HG02571 (cell line): Measurements from ENCODE around the gene FAM162A.
"Not testable (repeated sequence)": the region's sequence is repeated elsewhere in the genome, so short reads cannot be mapped to it uniquely, and the experiment has no call there.

Source experiments
- ATAC-seq: cut with Tn5 transposase; IDR thresholded peaks from one replicate; pipeline ENCODE4 v1.9.1; 2021; ENCODE audit warnings: mild to moderate bottlenecking, moderate library complexity; ENCODE audit not compliant: unreplicated experiment

The FAM162A gene

DNA sequence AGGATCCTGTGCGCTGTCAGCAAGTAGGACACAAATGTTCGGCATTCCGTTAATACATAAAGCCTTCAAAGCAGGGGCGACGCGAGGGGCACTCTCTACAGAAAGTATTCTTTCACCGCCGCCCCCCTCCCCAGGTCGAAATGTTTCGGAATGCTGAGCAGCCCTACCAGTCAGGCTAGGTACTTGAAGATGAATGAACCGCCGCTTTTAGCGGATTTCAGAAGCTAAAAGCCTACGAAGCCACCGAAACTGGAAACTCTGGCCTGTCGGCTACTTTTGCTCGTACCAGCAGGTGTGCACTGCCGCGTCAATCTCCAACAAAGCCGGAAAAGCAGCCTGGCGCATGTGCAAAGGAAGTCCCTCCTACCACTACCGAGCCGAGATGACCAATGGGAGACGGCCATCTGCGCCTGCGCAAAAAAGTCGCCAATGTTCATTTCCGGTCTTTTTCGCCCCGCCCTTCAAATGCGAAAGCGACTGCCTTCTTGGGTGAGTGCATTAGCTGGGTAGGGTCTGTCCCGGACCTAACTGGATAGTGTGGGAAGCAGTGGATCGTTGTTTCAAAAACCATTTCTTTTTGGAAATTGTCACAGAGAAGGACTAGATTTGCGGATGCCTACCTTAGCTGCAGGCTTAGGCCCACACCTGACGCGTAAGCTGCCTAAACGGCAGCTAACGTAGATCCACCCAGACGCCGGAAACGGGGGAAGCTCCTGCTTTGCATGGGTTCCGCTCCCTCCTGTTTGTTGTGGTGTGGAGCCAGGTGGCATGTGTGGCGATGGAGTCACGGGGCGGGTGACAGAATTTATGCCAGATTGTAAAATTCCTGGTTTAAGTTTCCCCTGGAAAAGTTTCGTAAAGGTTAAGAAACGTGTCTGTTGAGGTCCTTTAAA is 32.0 kb downstream of the FAM162A start, which contains the start of gene WDR5B:
Gene WDR5B (minus strand): TSS at position 301 of the 893 bp plus-strand sequence. CDS start 534 bp downstream, outside the sequence.
- peak; percentile 87 for ATAC-seq

DNA sequence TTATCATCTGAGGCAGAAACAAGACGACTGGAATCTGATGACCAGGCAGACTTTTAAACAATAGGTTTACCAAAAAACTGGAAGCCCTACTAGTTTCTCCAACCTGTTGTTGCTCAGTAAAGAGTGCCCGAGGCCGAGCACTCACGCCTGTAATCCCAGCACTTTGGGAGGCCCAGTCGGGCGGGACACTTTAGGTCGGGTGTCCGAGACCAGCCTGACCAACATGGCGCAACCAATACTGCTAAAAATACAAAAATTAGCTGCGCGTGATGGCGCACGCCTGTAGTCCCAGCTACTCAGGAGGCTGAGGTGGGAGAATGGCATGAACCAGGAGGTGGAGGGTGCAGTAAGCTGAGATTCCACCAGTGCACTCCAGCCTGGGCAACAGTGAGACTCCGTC is 33.0 kb downstream of the FAM162A start:
- ATAC-seq = no peak

DNA sequence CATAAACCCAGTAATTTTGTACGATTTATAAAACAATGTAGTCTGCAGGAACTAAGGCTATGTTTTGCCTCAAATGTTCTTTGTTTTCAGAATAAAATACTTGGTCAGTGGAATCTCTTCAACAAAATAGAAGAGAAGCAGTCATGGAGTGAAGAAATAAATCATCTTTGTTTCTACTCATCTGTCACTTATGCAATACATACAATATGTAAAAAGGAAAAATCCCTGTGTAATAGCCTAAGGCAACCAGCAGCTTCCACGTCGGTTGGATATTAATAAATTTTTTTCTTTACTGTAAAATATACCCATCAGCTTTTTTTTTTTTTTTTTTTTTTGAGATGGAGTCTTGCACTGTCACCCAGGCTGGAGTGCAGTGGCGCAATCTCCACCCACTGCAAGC is 37.1 kb downstream of the FAM162A start:
- ATAC-seq = no peak

DNA sequence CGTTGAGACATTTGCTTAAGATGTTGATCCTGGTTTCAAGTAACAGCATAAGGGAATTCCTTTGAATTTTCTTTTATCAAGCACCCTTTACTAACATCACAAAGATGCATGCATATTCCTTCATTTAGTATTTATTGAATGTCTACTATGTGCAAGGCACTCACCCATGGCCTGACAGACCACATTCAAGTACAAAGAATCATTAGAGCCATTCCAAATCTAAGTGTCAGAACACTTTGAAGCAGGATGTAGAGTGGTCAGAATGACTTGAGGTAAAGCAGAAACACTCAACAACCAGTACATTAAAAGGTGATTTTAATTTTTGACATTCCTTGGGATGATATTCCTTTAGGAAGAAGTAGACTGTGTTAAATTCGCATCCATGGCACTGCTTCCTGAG is 37.9 kb downstream of the FAM162A start:
- ATAC-seq = no peak

DNA sequence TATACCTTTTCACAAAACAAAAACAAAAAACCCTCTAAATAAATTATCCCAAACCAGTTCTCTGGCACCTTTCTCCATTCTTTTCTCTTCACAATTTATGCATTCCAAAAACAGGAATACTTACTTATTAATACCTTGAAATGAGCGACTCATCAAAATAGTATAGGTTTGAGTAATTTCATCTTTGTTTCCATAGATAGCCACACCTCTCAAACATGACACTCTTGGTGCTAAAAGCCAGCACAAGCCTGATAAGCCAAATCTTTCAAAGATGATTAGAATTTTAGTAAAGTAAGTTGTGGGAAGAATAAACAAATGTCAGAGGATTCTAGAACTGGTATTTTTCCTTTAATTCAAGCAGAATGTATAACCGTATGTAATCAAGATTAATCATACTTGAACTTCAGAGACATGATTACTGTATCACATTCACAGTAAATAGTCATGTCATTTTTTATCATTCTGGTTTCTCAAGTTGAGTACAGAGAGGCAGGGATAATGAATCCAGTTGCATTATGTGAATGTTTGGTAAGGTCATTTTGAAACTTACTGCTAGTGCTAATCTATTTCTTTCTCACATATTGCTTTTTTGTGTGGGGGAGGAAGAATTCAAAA is 44.0 kb downstream of the FAM162A start:
- no peak for ATAC-seq

DNA sequence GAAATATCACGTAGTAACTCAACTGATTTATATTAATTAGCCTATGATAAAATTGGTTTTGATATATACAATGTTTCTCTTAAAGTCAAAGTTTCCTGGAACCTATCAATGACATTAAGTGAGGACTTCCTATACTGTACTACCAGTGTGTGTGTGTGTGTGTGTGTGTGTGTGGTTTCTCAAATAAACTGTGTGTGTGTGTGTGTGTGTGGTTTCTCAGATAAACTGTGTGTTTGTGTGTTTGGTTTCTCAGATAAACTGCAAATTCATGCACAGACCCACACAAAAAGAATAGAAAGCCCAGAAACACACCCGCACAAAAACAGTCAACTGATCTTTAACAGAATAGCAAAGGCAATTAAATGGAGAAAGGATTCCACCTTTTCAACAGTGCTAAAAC is 46.4 kb downstream of the FAM162A start:
- ATAC-seq = no peak

DNA sequence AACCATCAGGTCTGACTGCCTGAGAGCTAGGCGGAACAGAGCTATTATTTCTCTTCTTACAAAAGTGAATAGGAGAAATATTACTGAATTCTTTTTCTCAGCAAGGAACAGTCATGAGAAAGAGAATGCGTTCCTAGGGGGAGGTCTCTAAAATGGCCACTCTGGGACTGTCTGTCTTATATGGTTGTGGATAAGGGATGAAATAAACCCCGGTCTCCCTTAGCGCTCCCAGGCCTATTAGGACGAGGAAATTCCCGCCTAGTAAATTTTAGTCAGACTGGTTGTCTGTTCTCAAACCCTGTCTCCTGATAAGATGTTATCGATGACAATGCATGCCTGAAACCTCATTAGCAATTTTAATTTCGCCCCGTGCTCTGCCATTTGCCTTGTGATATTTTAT is 52.0 kb downstream of the FAM162A start:
- ATAC-seq = no peak

DNA sequence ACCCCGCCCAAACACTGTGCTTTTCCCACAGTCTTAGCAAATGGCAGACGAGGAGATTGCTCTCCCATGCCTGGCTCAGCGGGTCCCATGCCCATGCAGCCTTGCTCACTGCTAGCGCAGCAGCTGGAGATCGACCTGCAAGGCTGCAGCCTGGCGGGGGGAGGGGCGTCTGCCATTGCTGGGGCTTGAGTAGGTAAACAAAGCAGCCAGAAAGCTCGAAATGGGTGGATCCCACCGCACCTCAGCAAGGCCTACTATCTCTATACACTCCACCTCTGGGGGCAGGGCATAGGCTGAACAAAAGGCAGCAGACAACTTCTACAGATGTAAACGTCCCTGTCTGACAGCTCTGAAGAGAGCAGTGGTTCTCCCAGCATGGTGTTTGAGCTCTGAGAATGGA is 59.1 kb downstream of the FAM162A start:
- ATAC-seq = no peak

DNA sequence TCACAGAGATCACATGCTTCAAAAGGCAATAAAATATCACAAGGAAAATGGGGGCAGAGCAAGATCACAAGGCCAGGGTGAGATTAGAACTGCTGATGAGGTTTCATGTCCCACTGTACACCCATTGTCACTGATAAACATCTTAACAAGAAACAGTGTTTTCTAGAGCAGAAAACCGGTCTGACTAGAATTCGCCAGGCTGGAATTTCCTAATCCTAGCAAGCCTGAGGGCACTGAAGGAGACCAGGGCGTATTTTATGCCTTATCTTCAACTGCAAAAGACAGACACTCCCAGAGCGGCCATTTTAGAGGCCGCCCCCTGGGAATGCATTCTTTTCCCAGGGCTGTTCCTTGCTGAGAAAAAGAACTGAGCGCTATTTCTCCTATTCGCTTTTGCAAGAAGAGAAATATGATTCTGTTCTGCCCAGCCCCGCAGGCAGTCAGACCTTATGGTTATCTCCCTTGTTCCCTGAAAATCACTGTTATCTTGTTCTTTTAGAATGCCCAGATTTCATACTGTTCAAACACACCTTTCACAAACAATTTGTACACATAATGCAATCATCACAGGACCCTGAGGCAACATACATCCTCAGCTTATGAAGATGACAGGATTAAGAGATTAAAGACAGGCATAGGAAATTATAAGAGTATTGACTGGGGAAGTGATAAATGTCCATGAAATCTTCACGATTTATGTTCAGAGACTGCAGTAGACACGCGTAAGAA is 59.9 kb downstream of the FAM162A start:
- not testable (repeated sequence) for ATAC-seq

DNA sequence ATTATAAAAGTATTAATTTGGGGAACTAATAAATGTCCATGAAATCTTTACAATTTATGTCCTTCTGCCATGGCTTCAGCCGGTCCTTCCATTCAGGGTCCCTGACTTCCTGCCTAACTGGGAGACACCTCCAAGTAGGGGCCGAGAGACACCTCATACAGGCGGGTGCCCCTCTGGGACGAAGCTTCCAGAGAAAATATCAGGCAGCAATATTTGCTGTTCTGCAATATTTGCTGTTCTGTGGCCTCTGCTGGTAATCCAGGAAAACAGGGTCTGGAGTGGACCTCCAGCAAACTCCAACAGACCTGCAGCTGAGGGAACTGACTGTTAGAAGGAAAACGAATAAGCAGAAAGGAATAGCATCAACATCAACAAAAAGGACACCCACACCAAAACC is 60.5 kb downstream of the FAM162A start:
- ATAC-seq = not testable (repeated sequence)

DNA sequence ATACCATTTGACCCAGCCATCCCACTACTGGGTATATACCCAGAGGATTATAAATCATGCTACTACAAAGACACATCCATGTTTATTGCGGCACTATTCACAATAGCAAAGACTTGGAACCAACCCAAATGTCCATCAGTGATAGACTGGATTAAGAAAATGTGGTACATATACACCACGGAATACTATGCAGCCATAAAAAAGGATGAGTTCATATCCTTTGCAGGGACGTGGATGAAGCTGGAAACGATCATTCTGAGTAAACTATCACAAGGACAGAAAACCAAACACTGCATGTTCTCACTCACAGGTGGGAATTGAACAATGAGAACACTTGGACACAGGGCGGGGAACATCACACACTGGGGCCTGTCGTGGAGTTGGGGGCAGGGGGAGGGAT is 64.2 kb downstream of the FAM162A start:
- ATAC-seq = not testable (repeated sequence)

DNA sequence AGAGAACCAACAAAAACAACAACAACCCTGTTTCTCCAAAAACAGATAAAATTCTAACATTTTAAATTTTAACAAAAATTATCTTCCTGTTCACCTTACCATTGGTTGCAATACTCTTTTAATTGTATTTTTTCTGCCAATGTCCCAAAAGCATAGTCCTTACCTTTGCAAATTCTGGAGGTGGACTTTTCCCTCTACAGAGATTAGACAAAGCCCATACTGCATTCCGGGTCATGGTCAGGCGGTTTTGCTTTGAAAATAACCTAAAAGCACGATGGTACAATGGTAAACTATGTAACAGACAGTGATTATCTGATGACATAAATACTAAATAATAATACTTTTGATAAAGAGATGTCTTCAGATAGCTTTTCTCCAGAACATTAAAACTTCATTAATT is 67.4 kb downstream of the FAM162A start:
- no peak for ATAC-seq

DNA sequence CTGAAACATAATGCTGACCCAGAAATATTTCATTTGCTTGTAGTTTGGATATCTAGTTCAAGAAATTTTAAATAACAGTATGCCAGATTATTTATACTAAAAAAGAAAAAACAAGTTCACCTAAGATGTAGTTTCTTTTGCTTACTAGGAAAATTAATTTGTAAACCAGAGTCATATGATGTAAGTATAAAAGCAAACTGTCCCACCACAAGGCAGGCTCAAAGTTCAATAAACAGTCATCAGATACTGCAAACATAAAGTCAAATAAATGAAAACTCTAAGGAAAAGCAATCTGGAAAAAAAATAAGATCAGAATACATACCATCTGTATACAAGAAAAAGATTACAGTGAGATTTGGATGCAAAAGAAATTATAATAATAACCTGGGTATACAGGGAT is 72.1 kb downstream of the FAM162A start:
- ATAC-seq = no peak

DNA sequence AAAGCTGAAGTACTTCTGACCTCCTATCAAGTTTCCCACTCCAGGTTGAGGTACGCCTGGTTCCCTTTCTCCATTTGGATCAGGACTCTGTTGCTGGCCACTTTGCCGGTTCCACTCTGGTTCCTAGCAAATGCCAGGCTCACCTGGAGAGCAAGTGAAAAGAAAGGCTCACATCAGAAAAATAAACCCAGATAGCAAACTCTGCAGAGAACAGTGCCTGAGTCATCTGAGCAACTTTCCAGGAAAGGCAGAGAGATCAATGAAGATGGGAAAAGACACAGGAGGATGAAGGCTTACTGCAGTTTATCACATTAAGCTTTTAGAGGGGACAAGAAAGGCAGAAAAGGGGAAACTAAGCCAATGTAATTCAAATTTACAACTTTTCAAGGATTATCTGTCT is 73.7 kb downstream of the FAM162A start:
- no peak for ATAC-seq

DNA sequence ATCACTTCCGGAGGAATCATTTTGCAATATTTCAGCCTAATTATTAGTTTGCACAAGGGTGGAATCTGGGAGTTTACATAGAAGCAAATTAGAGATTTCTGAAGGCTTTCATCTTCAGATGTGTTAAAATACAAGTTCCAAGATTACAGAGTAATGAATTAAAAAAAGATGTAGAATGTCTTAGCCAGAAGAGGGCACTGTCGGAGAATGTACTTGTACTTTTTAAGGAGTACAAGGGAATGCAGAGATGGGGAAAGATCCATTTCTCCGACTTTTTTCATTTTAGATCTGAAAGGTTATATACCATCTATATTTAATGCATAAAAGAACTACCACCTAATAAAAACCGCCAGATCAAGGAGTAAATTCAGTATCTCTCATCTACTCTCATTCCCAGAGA is 75.0 kb downstream of the FAM162A start:
- ATAC-seq = no peak

DNA sequence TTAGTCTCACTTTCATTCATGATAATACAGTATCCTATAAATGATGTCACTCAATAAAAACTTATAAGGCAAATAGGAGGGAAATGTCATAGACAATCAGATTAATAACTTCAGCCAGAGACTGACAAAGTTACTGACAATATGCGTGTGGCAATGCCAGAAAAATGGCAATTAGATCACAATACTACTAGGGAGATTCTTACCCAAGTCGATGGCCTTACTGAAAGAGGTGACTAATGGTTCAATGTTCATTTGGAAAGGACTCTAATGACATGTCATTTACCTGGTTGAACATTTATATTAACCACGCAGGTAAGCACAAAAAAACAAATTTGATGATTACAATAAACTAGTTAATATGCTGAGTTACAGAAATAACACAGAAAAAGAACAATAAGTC is 77.8 kb downstream of the FAM162A start:
- ATAC-seq = no peak
